RKO (cell line): ENCODE results near the gene LRRC8D.
"Not testable (repeated sequence)": the region's sequence is repeated elsewhere in the genome, so short reads cannot be mapped to it uniquely, and the experiment has no call there.

Source experiments
- DNase-seq: peaks from one replicate; pipeline ENCODE4 v3.0.0-alpha.2; 2016; ENCODE audit warnings: low spot score

LRRC8D gene

GRCh38 chr1:89962024-89962741 lies 141.4 kb downstream of the LRRC8D start:
- DNase-seq: no peak

GRCh38 chr1:89962742-89963075 lies 141.9 kb downstream of the LRRC8D start:
- DNase-seq: no peak

- no peak for DNase-seq
Measured at GRCh38 chr1:89965193-89965768, 144.4 kb downstream of the LRRC8D start.

GRCh38 chr1:89966656-89967055 lies 145.8 kb downstream of the LRRC8D start:
- no peak for DNase-seq

GRCh38 chr1:89971600-89971999 lies 150.8 kb downstream of the LRRC8D start:
- no peak for DNase-seq

GRCh38 chr1:89972024-89972423 lies 151.2 kb downstream of the LRRC8D start:
- no peak for DNase-seq

DNA sequence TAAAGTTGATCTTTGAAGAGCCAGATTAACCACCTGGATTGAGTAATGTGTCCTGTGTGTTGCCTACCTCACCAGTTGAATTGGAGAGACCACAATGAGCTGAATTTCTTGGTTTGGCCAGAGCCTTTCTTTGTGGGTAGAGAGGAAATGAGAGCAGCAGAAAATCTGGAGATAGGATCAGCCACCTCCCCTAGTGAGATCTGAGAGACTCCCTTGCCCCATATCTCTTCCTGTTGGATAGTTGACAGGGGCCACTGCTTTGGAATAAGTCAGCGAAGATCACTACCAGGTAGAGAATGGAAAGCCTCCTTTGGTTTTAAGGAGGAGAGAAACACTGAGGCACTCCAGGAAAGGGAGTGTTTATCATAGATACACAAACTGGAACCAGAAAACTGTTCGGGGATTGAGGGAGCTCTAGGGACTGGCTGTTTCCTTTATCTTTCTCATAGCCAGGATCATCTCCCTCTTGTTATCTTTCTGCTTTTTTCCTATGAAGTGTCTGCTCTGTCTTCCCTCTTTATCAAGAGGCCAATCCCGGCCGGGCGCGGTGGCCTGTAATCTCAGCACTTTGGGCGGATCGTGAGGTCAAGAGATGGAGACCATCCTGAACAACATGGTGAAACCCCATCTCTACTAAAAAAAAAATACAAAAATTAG lies 152.8 kb downstream of the LRRC8D start:
- no peak for DNase-seq

GRCh38 chr1:89974256-89974655 lies 153.4 kb downstream of the LRRC8D start:
- no peak for DNase-seq

DNA sequence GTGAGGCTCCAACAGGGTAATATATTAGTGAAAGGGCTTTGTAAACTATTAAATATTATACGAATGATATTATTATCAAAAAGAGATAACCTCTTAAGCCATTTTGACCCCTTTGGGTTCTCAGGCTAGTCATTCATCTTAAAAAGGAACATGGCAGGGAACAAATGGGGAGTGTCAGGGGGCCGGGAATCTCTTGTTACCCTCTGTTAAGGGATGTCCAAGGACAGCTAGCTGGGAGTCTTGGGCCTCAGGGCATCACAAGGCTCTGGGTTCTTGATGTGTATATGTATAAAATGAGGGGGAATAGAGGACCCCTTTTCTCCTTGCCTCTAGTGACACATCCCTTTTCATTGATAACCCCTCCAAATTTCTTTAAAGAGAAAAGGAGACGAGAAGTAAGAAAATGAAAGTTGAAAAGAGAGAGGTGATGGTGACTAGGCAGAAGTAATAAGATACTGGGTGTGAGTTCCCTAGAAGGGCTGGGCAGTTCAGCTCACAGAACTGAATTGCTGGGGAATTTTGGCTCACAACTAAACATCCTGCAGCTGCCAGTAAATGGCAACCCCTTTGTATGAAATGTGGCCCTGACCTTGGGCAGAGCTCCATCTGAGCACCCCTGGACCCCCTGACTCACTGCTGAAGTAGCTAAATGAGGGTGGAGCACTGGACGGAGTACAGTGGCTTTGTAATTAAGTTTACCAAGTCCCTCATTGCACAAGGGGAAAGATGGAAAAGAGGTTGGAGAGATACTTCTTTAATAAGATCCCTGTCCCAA lies 154.1 kb downstream of the LRRC8D start:
- DNase-seq: no peak

- no peak for DNase-seq
Measured at GRCh38 chr1:89975540-89976125, 154.8 kb downstream of the LRRC8D start.

- DNase-seq: no peak
Measured at GRCh38 chr1:89978755-89979154, 157.9 kb downstream of the LRRC8D start.

- no peak for DNase-seq
Measured at GRCh38 chr1:89980605-89981004, 159.8 kb downstream of the LRRC8D start.

- not testable (repeated sequence) for DNase-seq
Measured at GRCh38 chr1:89982846-89983245, 162.0 kb downstream of the LRRC8D start.

DNA sequence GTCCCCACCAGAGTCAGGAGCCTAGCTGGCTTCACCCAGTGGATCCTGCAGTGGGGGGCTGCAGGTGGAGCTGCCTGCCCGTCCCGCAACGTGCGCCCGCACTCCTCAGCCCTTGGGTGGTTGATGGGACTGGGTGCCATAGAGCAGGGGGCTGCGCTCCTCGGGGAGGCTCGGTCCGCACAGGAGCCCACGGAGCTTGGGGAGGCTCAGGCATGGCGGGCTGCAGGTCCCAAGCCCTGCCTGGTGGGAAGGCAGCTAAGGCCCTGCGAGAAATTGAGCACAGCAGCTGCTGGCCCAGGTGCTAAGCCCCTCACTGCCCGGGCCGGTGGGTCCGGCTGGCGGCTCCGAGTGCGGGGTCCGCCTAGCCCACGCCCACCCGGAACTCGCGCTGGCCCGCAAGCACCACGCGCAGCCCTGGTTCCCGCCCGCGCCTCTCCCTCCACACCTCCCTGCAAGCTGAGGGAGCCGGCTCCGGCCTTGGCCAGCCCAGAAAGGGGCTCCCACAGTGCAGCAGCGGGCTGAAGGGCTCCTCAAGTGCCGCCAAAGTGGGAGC lies 163.8 kb downstream of the LRRC8D start:
- not testable (repeated sequence) for DNase-seq

GRCh38 chr1:89986020-89986419 lies 165.2 kb downstream of the LRRC8D start:
- no peak for DNase-seq
